Activated CD8-positive, alpha-beta memory T cell treated with anti-CD3 and anti-CD28 coated beads, Interleukin-2, amount 10 ng/mL, durations not matched to agents 7 days and 5 days (primary cell): ENCODE measurements around the gene NAP1L4. TPM values are rescaled to one million over a fixed set of nuclear protein-coding genes. Genes with fewer than 3 reads are reported as not detected.

ENCODE experiments used
- ATAC-seq: fragments of 150-1000 bp; cut with Tn5 transposase; one replicate; pipeline ENCODE4 v1.10.0; 2021; ENCODE audit warnings: moderate library complexity
- CTCF ChIA-PET: fragments of 350-600 bp; sonication (Branson Sonifier 250); formaldehyde crosslinking; loops from one replicate; lab custom pipeline; 2021; ENCODE audit warnings: antibody characterized with exemption; lab: Charles Lee
- DNase-seq: peaks from one replicate; pipeline ENCODE4 v3.0.0-alpha.2; 2020
- H3K27ac Mint-ChIP-seq: one replicate; pipeline ENCODE4 v1.8.0; 2021; ENCODE audit warnings: mild to moderate bottlenecking, mixed read lengths
- H3K27me3 Mint-ChIP-seq: one replicate; pipeline ENCODE4 v1.8.0; 2021; ENCODE audit warnings: mixed read lengths
- H3K36me3 Mint-ChIP-seq: one replicate; pipeline ENCODE4 v1.8.0; 2021; ENCODE audit warnings: mild to moderate bottlenecking, mixed read lengths
- H3K4me1 Mint-ChIP-seq: one replicate; pipeline ENCODE4 v1.8.0; 2021; ENCODE audit warnings: mixed read lengths
- H3K4me3 Mint-ChIP-seq: one replicate; pipeline ENCODE4 v1.8.0; 2021; ENCODE audit warnings: mild to moderate bottlenecking, moderate library complexity, mixed read lengths
- H3K9me3 Mint-ChIP-seq: one replicate; pipeline ENCODE4 v1.8.0; 2022; ENCODE audit warnings: low read depth, mixed read lengths
- total RNA-seq, 2 experiments: library from RNA; stranded (reverse); gene quantifications; one replicate each; pipeline ENCODE4 v1.2.3, GENCODE V29; 2021

Gene NAP1L4
- total RNA-seq, 2 experiments from 2014 or later = 347 to 389 TPM

GRCh38 chr11:3020011-3020410 lies 27.9 kb upstream of the NAP1L4 start:
- Mint-ChIP-seq H3K27ac (peak overlapping the region; percentile 55), H3K9me3 (no peaks in the 10 kb centered on the region), H3K4me1 (peaks cover 77% of the 10 kb centered on the region), H3K27me3 (no peaks in the 10 kb centered on the region), H3K36me3 (peaks cover 58% of the 10 kb centered on the region), H3K4me3 (no peak overlapping the region)
- CTCF ChIA-PET = interaction anchor here (1.7 to 5.0 kb wide), 6 partner anchors 42 to 487 kb away, joined by 4 to 41 read pairs (median 8); partner anchors contain the start of gene PHLDA2
- DNase-seq = no peak
- ATAC-seq = no peak

- DNase-seq = no peak
- CTCF ChIA-PET = interaction anchor here (1.7 kb wide), 2 partner anchors 73 to 485 kb away, joined by 4 read pairs; no protein-coding TSS in a partner anchor
- no peak for ATAC-seq
- Mint-ChIP-seq H3K36me3 (peaks cover 57% of the 10 kb centered on the region), H3K4me1 (peaks cover 89% of the 10 kb centered on the region), H3K27me3 (no peaks in the 10 kb centered on the region), H3K4me3 (no peak overlapping the region), H3K9me3 (no peaks in the 10 kb centered on the region), H3K27ac (peak overlapping the region; percentile 76)
Observed at GRCh38 chr11:3018596-3018995, 26.5 kb upstream of the NAP1L4 start.

- DNase-seq (no peak), ATAC-seq (no peak)
- CTCF ChIA-PET = interaction anchor here (1.0 to 4.1 kb wide), 4 partner anchors 10 to 124 kb away, joined by 3 to 31 read pairs (median 8); partner anchors contain the start of gene CARS1
- Mint-ChIP-seq H3K36me3 (peaks cover 52% of the 10 kb centered on the region), H3K27me3 (no peaks in the 10 kb centered on the region), H3K4me1 (peaks cover 88% of the 10 kb centered on the region), H3K27ac (peak overlapping the region; percentile 98), H3K4me3 (no peak overlapping the region), H3K9me3 (no peaks in the 10 kb centered on the region)
Observed at GRCh38 chr11:3016861-3017260, 24.7 kb upstream of the NAP1L4 start.

- no peaks in the 10 kb centered on the region for H3K9me3 Mint-ChIP-seq
- H3K36me3 Mint-ChIP-seq = peaks cover 60% of the 10 kb centered on the region
- H3K4me1 Mint-ChIP-seq = peaks cover 88% of the 10 kb centered on the region
- H3K27ac Mint-ChIP-seq = peak overlapping the region; percentile 98
- CTCF ChIA-PET = interaction anchor here (0.7 to 4.1 kb wide), 11 partner anchors 8 to 123 kb away, joined by 3 to 31 read pairs (median 4); partner anchors contain the start of genes CARS1, NAP1L4 and PHLDA2
- H3K27me3 Mint-ChIP-seq = no peaks in the 10 kb centered on the region
- no peak overlapping the region for H3K4me3 Mint-ChIP-seq
- no peak for DNase-seq
- ATAC-seq = no peak
Observed at GRCh38 chr11:3015796-3016195, 23.7 kb upstream of the NAP1L4 start.

- Mint-ChIP-seq H3K9me3 (no peaks in the 10 kb centered on the region), H3K27ac (peak overlapping the region; percentile 98), H3K4me3 (no peak overlapping the region), H3K27me3 (no peaks in the 10 kb centered on the region), H3K36me3 (peaks cover 63% of the 10 kb centered on the region), H3K4me1 (peaks cover 90% of the 10 kb centered on the region)
- ATAC-seq (peak; percentile 26), DNase-seq (peak; percentile 51)
- CTCF ChIA-PET = interaction anchor here (0.6 to 4.1 kb wide), 22 partner anchors 8 to 709 kb away, joined by 3 to 31 read pairs (median 4); partner anchors contain the start of genes CARS1, NAP1L4 and PHLDA2
Observed at GRCh38 chr11:3014943-3015342, 22.8 kb upstream of the NAP1L4 start.

GRCh38 chr11:3014057-3014938 lies 22.2 kb upstream of the NAP1L4 start:
- Mint-ChIP-seq H3K36me3 (peaks cover 64% of the 10 kb centered on the region), H3K9me3 (no peaks in the 10 kb centered on the region), H3K4me3 (peak overlapping the region; percentile 23), H3K4me1 (peaks cover 92% of the 10 kb centered on the region), H3K27me3 (no peaks in the 10 kb centered on the region), H3K27ac (peak overlapping the region; percentile 98)
- ATAC-seq (peak; percentile 83), DNase-seq (peak; percentile 95)
- CTCF ChIA-PET = interaction anchor here (0.6 to 4.1 kb wide), 21 partner anchors 10 to 708 kb away, joined by 3 to 31 read pairs (median 4); partner anchors contain the start of genes CARS1, NAP1L4 and PHLDA2

- CTCF ChIA-PET = interaction anchor here (0.9 to 2.8 kb wide), 4 partner anchors 9 to 119 kb away, joined by 3 to 11 read pairs (median 4); no protein-coding TSS in a partner anchor
Observed at GRCh38 chr11:3011891-3012885, 20.1 kb upstream of the NAP1L4 start.

GRCh38 chr11:3010521-3011275 lies 18.6 kb upstream of the NAP1L4 start:
- peak; percentile 50 for DNase-seq
- peaks cover 53% of the 10 kb centered on the region for H3K36me3 Mint-ChIP-seq
- CTCF ChIA-PET = interaction anchor here (2.1 kb wide), 1 partner anchor 21 kb away, joined by 6 read pairs; no protein-coding TSS in a partner anchor
- no peak for ATAC-seq
- H3K9me3 Mint-ChIP-seq = no peaks in the 10 kb centered on the region
- H3K4me1 Mint-ChIP-seq = peaks cover 94% of the 10 kb centered on the region
- peak overlapping the region; percentile 90 for H3K27ac Mint-ChIP-seq
- H3K4me3 Mint-ChIP-seq = no peak overlapping the region
- H3K27me3 Mint-ChIP-seq = no peaks in the 10 kb centered on the region

More at GRCh38 chr11:3011891-3012885, 20.1 kb upstream of the NAP1L4 start:
- no peak for ATAC-seq
- Mint-ChIP-seq H3K4me3 (no peak overlapping the region), H3K27ac (peak overlapping the region; percentile 98), H3K4me1 (peaks cover 94% of the 10 kb centered on the region), H3K36me3 (peaks cover 61% of the 10 kb centered on the region), H3K9me3 (no peaks in the 10 kb centered on the region), H3K27me3 (no peaks in the 10 kb centered on the region)
- DNase-seq = no peak

GRCh38 chr11:3010004-3010403 lies 17.9 kb upstream of the NAP1L4 start:
- H3K27ac Mint-ChIP-seq = peak overlapping the region; percentile 90
- peaks cover 93% of the 10 kb centered on the region for H3K4me1 Mint-ChIP-seq
- no peak overlapping the region for H3K4me3 Mint-ChIP-seq
- DNase-seq (peak; percentile 55), ATAC-seq (no peak)
- CTCF ChIA-PET = interaction anchor here (1.1 to 2.1 kb wide), 3 partner anchors 11 to 35 kb away, joined by 3 to 6 read pairs (median 5); no protein-coding TSS in a partner anchor
- no peaks in the 10 kb centered on the region for H3K27me3 Mint-ChIP-seq
- H3K9me3 Mint-ChIP-seq = no peaks in the 10 kb centered on the region
- peaks cover 53% of the 10 kb centered on the region for H3K36me3 Mint-ChIP-seq

GRCh38 chr11:3009481-3009880 lies 17.4 kb upstream of the NAP1L4 start:
- H3K4me1 Mint-ChIP-seq = peaks cover 89% of the 10 kb centered on the region
- CTCF ChIA-PET = interaction anchor here (1.1 to 2.1 kb wide), 4 partner anchors 11 to 34 kb away, joined by 3 to 6 read pairs (median 4); no protein-coding TSS in a partner anchor
- H3K9me3 Mint-ChIP-seq = no peaks in the 10 kb centered on the region
- no peaks in the 10 kb centered on the region for H3K27me3 Mint-ChIP-seq
- ATAC-seq (no peak), DNase-seq (no peak)
- peak overlapping the region; percentile 90 for H3K27ac Mint-ChIP-seq
- H3K36me3 Mint-ChIP-seq = peaks cover 53% of the 10 kb centered on the region
- H3K4me3 Mint-ChIP-seq = no peak overlapping the region

GRCh38 chr11:3008746-3009336 lies 16.7 kb upstream of the NAP1L4 start:
- no peak for ATAC-seq
- Mint-ChIP-seq H3K4me1 (peaks cover 86% of the 10 kb centered on the region), H3K9me3 (no peaks in the 10 kb centered on the region), H3K36me3 (peaks cover 58% of the 10 kb centered on the region), H3K27me3 (no peaks in the 10 kb centered on the region), H3K4me3 (no peak overlapping the region), H3K27ac (peak overlapping the region; percentile 90)
- CTCF ChIA-PET = interaction anchor here (1.1 to 2.7 kb wide), 6 partner anchors 10 to 34 kb away, joined by 3 to 9 read pairs (median 5); no protein-coding TSS in a partner anchor
- DNase-seq = no peak
